B cell (primary cell): Measurements from ENCODE around the gene TEPSIN. TPM values are rescaled to one million over a fixed set of nuclear protein-coding genes. Genes with fewer than 3 reads are reported as not detected.
A peak's percentile ranks its signal among the peaks of the same experiment; 100 is the strongest.

Experiments
- ATAC-seq: fragments of 200-7000 bp; cut with Tn5 transposase; one replicate; pipeline ENCODE4 v1.10.0; 2021; ENCODE audit warnings: low read depth, mild to moderate bottlenecking, moderate number of reproducible peaks, moderate library complexity
- CTCF ChIA-PET: fragments of 350-600 bp; sonication (Branson Sonifier 250); formaldehyde crosslinking; loops from one replicate; lab custom pipeline; 2021; ENCODE audit warnings: antibody characterized with exemption, inconsistent platforms; lab: Charles Lee
- POLR2A ChIA-PET: fragments of 350-600 bp; sonication (Branson Sonifier 250); formaldehyde crosslinking; loops from one replicate; lab custom pipeline; 2021; ENCODE audit warnings: antibody characterized with exemption; lab: Charles Lee
- DNase-seq: peaks from one replicate; pipeline ENCODE4 v3.0.0; 2013
- H2AFZ ChIP-seq: 2 replicates; pipeline ENCODE4 v1.6.1; 2012; ENCODE audit warnings: mild to moderate bottlenecking, low read depth, low read length; ENCODE audit not compliant: insufficient read depth, poor library complexity, severe bottlenecking
- H3K27ac ChIP-seq, 2 donors: 1 replicate in 1 of 2; 2 replicates in 1 of 2; pipeline ENCODE4 v1.5.1; 2012 to 2013; ENCODE audit warnings: low read length in 2 of 2, mild to moderate bottlenecking in 2 of 2, moderate library complexity in 1 of 2
- H3K27me3 ChIP-seq, 4 experiments: fragments of 200-600 bp in 1 of 4; sonication (generic) in 1 of 4; replicated peaks in 1 of 4; 1 replicate in 2 of 4; 2 replicates in 2 of 4; pipeline versions ENCODE4 v1.6.1 to v1.7.0; 2013 to 2016; ENCODE audit warnings: low read length in 3 of 4, mild to moderate bottlenecking in 2 of 4, mixed read lengths in 1 of 4, moderate library complexity in 1 of 4; ENCODE audit not compliant: insufficient read depth in 4 of 4, control insufficient read depth in 3 of 4; ENCODE audit errors: control extremely low read depth in 1 of 4
- H3K36me3 ChIP-seq, 2 experiments: replicated peaks in 1 of 2; 1 replicate in 1 of 2; 2 replicates in 1 of 2; pipeline versions ENCODE4 v1.6.1 to v1.7.1; 2013; ENCODE audit warnings: low read length in 1 of 2; ENCODE audit not compliant: insufficient read depth in 2 of 2, control insufficient read depth in 1 of 2; ENCODE audit errors: control extremely low read depth in 1 of 2, extremely low read depth in 1 of 2
- H3K4me1 ChIP-seq, 2 donors: fragments of 200-600 bp in 1 of 2; sonication (generic) in 1 of 2; 1 replicate in 1 of 2; 2 replicates in 1 of 2; pipeline versions ENCODE4 v1.5.1 to v1.6.1; 2013 to 2017; ENCODE audit warnings: low read length in 2 of 2; ENCODE audit not compliant: control insufficient read depth in 2 of 2, insufficient read depth in 2 of 2
- H3K4me2 ChIP-seq: replicated peaks from 2 replicates; pipeline ENCODE3; 2012; ENCODE audit warnings: mild to moderate bottlenecking, low read depth, low read length; ENCODE audit not compliant: poor library complexity, severe bottlenecking
- H3K4me3 ChIP-seq, 5 experiments: fragments of 200-600 bp in 1 of 5; sonication (generic) in 1 of 5; 1 replicate in 3 of 5; 2 replicates in 2 of 5; pipeline versions ENCODE4 v1.5.1 to v1.7.0; 2011 to 2016; ENCODE audit warnings: low read length in 4 of 5, mild to moderate bottlenecking in 4 of 5, low read depth in 2 of 5, control low read depth in 1 of 5, moderate library complexity in 1 of 5; ENCODE audit not compliant: insufficient read depth in 1 of 5; ENCODE audit errors: control extremely low read depth in 1 of 5, extremely low read depth in 1 of 5
- H3K79me2 ChIP-seq: fragments of 200-600 bp; sonication (generic); one replicate; pipeline ENCODE4 v1.6.0; 2016; ENCODE audit warnings: low read length; ENCODE audit not compliant: control insufficient read depth, insufficient read depth
- H3K9ac ChIP-seq: fragments of 200-600 bp; sonication (generic); 2 replicates; pipeline ENCODE4 v1.6.1; 2017; ENCODE audit warnings: mild to moderate bottlenecking, low read length, moderate library complexity
- H3K9me3 ChIP-seq, 3 donors: one replicate each; pipeline versions ENCODE4 v1.6.1 to v1.7.1; 2013; ENCODE audit warnings: low read length in 2 of 3; ENCODE audit not compliant: control insufficient read depth in 2 of 3, insufficient read depth in 1 of 3; ENCODE audit errors: control extremely low read depth in 1 of 3
- H4K20me1 ChIP-seq: 2 replicates; pipeline ENCODE4 v1.6.0; 2012; ENCODE audit warnings: mild to moderate bottlenecking, low read length; ENCODE audit not compliant: insufficient read depth, control insufficient read depth, poor library complexity, severe bottlenecking
- H3K27ac Mint-ChIP-seq: one replicate; pipeline ENCODE4 v1.8.0; 2021; ENCODE audit warnings: mixed read lengths
- H3K27me3 Mint-ChIP-seq: one replicate; pipeline ENCODE4 v1.8.0; 2021; ENCODE audit warnings: mixed read lengths
- H3K4me1 Mint-ChIP-seq: one replicate; pipeline ENCODE4 v1.8.0; 2021; ENCODE audit warnings: mixed read lengths
- H3K4me3 Mint-ChIP-seq: one replicate; pipeline ENCODE4 v1.8.0; 2021; ENCODE audit warnings: mixed read lengths
- H3K9me3 Mint-ChIP-seq: one replicate; pipeline ENCODE4 v1.8.0; 2022; ENCODE audit warnings: mixed read lengths; ENCODE audit not compliant: insufficient read depth
- CTCF ChIP-seq: fragments of 200-600 bp; IDR thresholded peaks from one replicate; pipeline ENCODE4 v1.8.0; 2022; ENCODE audit warnings: antibody characterized with exemption, mild to moderate bottlenecking
- EZH2 ChIP-seq: IDR thresholded peaks from 2 replicates; pipeline ENCODE4 v1.6.1; 2012; ENCODE audit warnings: borderline replicate concordance, low read depth, mild to moderate bottlenecking, moderate library complexity, low read length; ENCODE audit not compliant: insufficient read depth, poor library complexity, severe bottlenecking
- WGBS: methylation state at CpG from one replicate; pipeline ENCODE4 v1.1.5; 2013; ENCODE audit warnings: missing lambda C conversion rate; ENCODE audit not compliant: insufficient coverage; 5-methylcytosine and 5-hydroxymethylcytosine counted together
- intact Hi-C: fragments of 100-400 bp; cut with micrococcal nuclease; formaldehyde crosslinking; loops from one replicate; pipeline ENCODE4 v1.10.0; 2022
- polyA plus RNA-seq: library from polyadenylated mRNA; depleted of rRNA; stranded (reverse); fragments of >200 nt; gene quantifications from 2 replicates; pipeline ENCODE4 v1.2.3, GENCODE V29; 2012
- total RNA-seq, 2 donors: library from RNA; stranded (reverse); fragments of 120-200 nt in 1 of 2; gene quantifications; 1 replicate in 1 of 2; 2 replicates in 1 of 2; pipeline versions ENCODE4 v1.2.3 to v1.2.4, GENCODE V29; 2013 to 2022

TEPSIN gene
- total and polyA plus RNA-seq, 2 donors (not counting 1 experiment from before 2014, with no cell fraction given), result 180 to 273 TPM

GRCh38 chr17:81222906-81223761, 15.7 kb downstream of the TEPSIN start, which contains the start of gene CEP131:
CEP131 (minus strand) TSS chr17:81222965; CDS start chr17:81220056, 2,909 bp downstream.
- intact Hi-C loops, result loop anchor here (1.0 to 5.0 kb wide), 5 partner anchors 16 to 1076 kb away; partner anchors contain the start of genes EIF4A3, FAAP100, NDUFAF8 and RNF213
- H3K27ac ChIP-seq, result peak within 1 kb of the TSS; percentile 38 to 88

More at GRCh38 chr17:81222906-81223761, 15.7 kb downstream of the TEPSIN start, which contains the start of gene CEP131:
- Histone ChIP-seq H3K4me2 (peak within 1 kb of the TSS; percentile 96), H3K9ac (peak within 1 kb of the TSS; percentile 74), H3K27me3 (no peaks in the 10 kb centered on the region), H4K20me1 (peaks cover 9% of the 10 kb centered on the region), H3K79me2 (peaks cover 17% of the 10 kb centered on the region), H3K9me3 (peaks cover 0 to 9% (median 0%) of the 10 kb centered on the region in 3 donors), H2AFZ (peak within 1 kb of the TSS; percentile 95), H3K4me3 (peak within 1 kb of the TSS; percentile 11 to 76 (median 64)), H3K4me1 (peaks cover 25 to 35% of the 10 kb centered on the region in 2 donors), H3K36me3 (peaks cover 0 to 10% of the 10 kb centered on the region in 2 experiments)
- H3K27me3 Mint-ChIP-seq, result no peaks in the 10 kb centered on the region
- DNase-seq (peak; percentile 98), ATAC-seq (peak; percentile 92)
- CTCF ChIA-PET, result interaction anchor here (1.0 to 1.4 kb wide), 3 partner anchors 17 to 378 kb away, joined by 4 to 12 read pairs (median 4); partner anchors contain the start of genes NDUFAF8 and TEPSIN
- peaks cover 33% of the 10 kb centered on the region for H3K4me1 Mint-ChIP-seq
- no peaks in the 10 kb centered on the region for H3K9me3 Mint-ChIP-seq
- TF ChIP-seq EZH2, result no peak
- no peak for TF ChIP-seq CTCF
- H3K4me3 Mint-ChIP-seq, result peak within 1 kb of the TSS; percentile 91
- under 1% methylated on average over 70 of the region's 79 CpGs for WGBS
- peak within 1 kb of the TSS; percentile 87 for H3K27ac Mint-ChIP-seq
- POLR2A ChIA-PET, result interaction anchor here (0.6 to 1.3 kb wide), 7 partner anchors 16 to 988 kb away, joined by 3 to 18 read pairs (median 4); partner anchors contain the start of genes FAAP100, NDUFAF8, SLC38A10 and TEPSIN
